Kidney tubule cell (primary cell): Measurements from ENCODE around the gene AQP12B.
"Not testable (repeated sequence)": the region's sequence is repeated elsewhere in the genome, so short reads cannot be mapped to it uniquely, and the experiment has no call there.

Experiments
- DNase-seq: peaks from one replicate; pipeline ENCODE4 v3.0.0-alpha.2; 2018; ENCODE audit warnings: low spot score

The AQP12B gene

GRCh38 chr2:240683329-240683979 is 769 bp upstream of the AQP12B start:
- DNase-seq = not testable (repeated sequence)

- not testable (repeated sequence) for DNase-seq
Observed at GRCh38 chr2:240680185-240680584, 2.5 kb downstream of the AQP12B start.

GRCh38 chr2:240678909-240679308 is 3.8 kb downstream of the AQP12B start:
- DNase-seq = not testable (repeated sequence)

- not testable (repeated sequence) for DNase-seq
Observed at GRCh38 chr2:240678043-240678442, 4.6 kb downstream of the AQP12B start.

- not testable (repeated sequence) for DNase-seq
Observed at GRCh38 chr2:240675345-240675744, 7.3 kb downstream of the AQP12B start.

- not testable (repeated sequence) for DNase-seq
Observed at GRCh38 chr2:240674461-240675184, 8.1 kb downstream of the AQP12B start.

GRCh38 chr2:240672701-240673190 is 9.9 kb downstream of the AQP12B start:
- no peak for DNase-seq

- DNase-seq = no peak
Observed at GRCh38 chr2:240672076-240672700, 10.5 kb downstream of the AQP12B start.

GRCh38 chr2:240670950-240671349 is 11.7 kb downstream of the AQP12B start:
- DNase-seq = no peak

- DNase-seq = no peak
Observed at GRCh38 chr2:240670402-240670801, 12.3 kb downstream of the AQP12B start.

GRCh38 chr2:240664622-240665021 is 18.1 kb downstream of the AQP12B start:
- DNase-seq = no peak

GRCh38 chr2:240663546-240664190 is 19.0 kb downstream of the AQP12B start:
- DNase-seq = no peak

- peak; percentile 4 for DNase-seq
Observed at GRCh38 chr2:240662681-240663080, 20.0 kb downstream of the AQP12B start.

- not testable (repeated sequence) for DNase-seq
Observed at GRCh38 chr2:240659883-240660282, 22.8 kb downstream of the AQP12B start.

- peak; percentile 11 for DNase-seq
Observed at GRCh38 chr2:240655931-240656886, 26.5 kb downstream of the AQP12B start.

- DNase-seq = no peak
Observed at GRCh38 chr2:240651185-240651584, 31.5 kb downstream of the AQP12B start.

GRCh38 chr2:240650254-240650965 is 32.3 kb downstream of the AQP12B start:
- no peak for DNase-seq

GRCh38 chr2:240649331-240649730 is 33.4 kb downstream of the AQP12B start:
- no peak for DNase-seq

GRCh38 chr2:240648650-240649275 is 33.9 kb downstream of the AQP12B start:
- DNase-seq = no peak

GRCh38 chr2:240648155-240648649 is 34.5 kb downstream of the AQP12B start:
- DNase-seq = no peak
